ENCODE results near the gene EPHB4.
"Not testable (repeated sequence)": the region's sequence is repeated elsewhere in the genome, so short reads cannot be mapped to it uniquely, and the experiment has no call there.

EPHB4 gene

DNA sequence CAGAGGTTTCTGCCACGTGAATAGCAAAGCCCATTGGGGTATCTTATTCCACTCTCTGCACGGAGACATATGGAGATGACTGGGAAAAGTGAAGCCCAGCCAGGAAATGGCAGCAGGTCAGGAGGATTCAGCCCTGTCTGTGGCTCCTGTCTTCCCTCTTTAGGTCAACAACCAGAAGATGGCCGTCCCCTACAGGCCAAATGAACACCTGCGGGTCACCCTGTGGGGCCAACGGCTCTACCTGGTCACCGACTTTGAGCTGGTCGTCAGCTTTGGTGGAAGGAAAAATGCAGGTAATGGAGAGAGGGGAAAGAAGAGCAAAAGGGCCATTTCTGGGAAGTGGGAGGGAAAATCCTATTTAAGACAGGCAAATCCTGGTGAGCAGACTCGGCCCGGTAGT, 38.3 kb downstream of the EPHB4 start:
- DNase-seq (ENCODE audit: low read depth) = no peak

DNA sequence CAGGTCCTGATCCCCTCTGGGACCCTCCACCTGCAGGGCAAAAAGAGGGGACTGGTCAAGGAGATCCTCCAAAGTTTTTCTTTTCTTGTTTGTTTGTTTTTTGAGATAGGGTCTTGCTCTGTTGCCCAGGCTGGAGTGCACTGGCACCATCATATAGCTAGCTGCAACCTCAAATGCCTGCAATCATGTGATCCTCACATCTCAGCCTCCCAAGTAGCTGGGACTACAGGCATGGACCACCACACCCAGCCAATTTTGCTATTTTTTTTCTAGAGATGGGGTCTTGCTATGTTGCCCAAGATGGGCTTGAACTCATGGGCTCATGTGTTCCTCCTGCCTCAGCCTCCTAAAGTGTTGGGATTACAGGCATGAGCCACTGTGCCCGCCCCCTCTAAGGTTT, 41.0 kb downstream of the EPHB4 start:
- no peak for DNase-seq (ENCODE audit: low read depth)

DNA sequence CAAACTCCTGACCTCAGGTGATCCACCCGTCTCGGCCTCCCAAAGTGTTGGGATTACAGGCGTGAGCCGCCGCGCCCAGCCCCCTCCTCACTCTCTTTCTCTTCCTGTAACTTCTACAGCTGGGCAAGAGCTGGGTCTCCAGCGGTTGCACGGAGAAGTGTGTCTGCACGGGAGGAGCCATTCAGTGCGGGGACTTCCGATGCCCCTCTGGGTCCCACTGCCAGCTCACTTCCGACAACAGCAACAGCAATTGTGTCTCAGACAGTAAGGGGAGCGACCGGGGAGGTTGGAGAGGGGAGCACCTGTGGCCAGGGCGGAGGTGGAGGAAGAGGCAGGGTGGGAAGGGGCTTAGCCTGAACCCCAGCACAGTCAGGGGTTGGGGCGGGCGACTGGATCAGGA, 41.4 kb downstream of the EPHB4 start:
- no peak for DNase-seq (ENCODE audit: low read depth)

DNA sequence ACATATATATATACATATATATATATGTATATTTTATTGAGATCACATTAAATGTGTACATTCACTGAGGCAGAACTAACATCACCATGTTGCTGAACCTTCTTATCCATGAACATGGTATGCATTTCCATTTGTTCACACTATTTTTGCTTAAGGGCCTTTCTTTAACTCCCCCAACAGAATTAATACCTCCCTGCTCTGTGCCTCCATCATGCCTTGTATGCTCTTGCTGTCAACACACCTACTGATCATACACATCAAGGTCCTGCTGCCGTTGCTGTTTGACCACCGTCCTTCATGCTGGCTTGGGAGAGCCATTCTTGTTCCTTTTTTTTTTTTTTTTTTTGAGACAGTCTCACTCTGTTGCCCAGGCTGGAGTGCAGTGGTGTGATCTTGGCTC, 43.5 kb downstream of the EPHB4 start:
- no peak for DNase-seq (ENCODE audit: low read depth)

DNA sequence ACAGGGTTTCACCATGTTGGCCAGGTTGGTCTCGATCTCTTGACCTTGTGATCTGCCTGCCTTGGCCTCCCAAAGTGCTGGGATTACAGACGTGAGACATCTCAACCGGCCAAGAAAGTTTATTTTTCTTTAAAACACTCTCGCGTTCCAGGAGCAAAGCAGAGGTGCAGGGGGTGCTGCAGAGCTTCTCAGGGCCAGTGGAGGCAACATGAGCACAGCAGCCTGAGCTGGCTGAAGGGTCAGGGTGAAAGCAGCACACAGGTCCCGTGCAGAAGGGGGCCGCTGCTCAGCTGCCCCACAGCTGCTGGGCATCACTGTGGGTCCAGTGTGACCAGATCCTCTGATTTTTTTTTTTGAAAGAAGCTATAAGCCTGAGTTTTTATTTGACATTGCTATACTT, 46.1 kb downstream of the EPHB4 start:
- DNase-seq (ENCODE audit: low read depth) = no peak

GRCh38 chr7:100779359-100779758, 48.0 kb downstream of the EPHB4 start:
- DNase-seq (ENCODE audit: low read depth) = no peak

DNA sequence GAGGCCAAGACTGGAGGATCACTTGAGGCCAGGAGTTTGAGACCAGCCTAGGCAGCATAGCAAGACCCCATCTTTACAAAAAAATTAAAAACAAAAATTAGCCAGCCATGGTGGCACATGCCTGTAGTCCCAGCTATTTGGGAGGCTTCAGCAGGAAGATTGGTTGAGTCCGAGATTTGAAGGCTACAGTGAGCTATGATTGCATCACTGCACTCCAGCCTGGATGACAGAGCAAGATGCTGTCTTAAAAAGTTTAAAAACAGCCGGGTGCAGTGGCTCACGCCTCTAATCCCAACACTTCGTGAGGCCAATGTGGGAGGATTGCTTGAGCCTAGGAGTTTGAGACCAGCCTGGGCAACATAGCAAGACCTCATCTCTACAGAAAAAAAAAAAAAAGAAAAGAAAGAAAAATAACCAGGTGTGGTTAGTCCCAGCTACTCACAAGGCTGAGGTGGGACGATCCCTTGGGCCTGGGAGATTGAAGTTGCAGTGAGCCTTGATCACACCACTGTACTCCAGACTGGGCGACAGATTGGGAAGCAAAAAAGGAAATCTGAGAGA, 49.2 kb downstream of the EPHB4 start:
- DNase-seq (ENCODE audit: low read depth) = no peak

GRCh38 chr7:100773491-100773890, 53.8 kb downstream of the EPHB4 start:
- no peak for DNase-seq (ENCODE audit: low read depth)

DNA sequence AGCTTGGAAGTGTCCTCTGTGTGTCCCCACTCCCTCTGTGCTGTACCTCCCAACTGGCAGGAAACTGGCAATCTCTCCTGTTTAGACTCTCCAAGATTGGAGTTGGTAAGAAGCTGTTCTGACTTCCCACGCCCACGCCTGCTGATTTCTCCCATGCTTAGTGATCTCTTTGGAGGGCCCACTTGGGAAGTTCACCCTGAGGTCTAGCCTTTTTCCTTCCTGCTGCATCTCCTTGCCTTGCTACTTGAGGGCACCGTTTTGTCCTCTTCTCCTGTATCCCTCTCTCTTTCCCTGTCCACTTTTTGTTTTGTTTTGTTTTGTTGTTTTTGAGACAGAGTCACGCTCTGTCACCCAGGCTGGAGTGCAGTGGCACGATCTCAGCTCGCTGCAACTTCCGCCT, 58.5 kb downstream of the EPHB4 start:
- DNase-seq (ENCODE audit: low read depth) = no peak

- DNase-seq (ENCODE audit: low read depth) = no peak
These were observed 62.1 kb downstream of the EPHB4 start for GRCh38 chr7:100765250-100765649.

- DNase-seq (ENCODE audit: low read depth) = no peak
These were observed 62.5 kb downstream of the EPHB4 start for GRCh38 chr7:100764841-100765240.

DNA sequence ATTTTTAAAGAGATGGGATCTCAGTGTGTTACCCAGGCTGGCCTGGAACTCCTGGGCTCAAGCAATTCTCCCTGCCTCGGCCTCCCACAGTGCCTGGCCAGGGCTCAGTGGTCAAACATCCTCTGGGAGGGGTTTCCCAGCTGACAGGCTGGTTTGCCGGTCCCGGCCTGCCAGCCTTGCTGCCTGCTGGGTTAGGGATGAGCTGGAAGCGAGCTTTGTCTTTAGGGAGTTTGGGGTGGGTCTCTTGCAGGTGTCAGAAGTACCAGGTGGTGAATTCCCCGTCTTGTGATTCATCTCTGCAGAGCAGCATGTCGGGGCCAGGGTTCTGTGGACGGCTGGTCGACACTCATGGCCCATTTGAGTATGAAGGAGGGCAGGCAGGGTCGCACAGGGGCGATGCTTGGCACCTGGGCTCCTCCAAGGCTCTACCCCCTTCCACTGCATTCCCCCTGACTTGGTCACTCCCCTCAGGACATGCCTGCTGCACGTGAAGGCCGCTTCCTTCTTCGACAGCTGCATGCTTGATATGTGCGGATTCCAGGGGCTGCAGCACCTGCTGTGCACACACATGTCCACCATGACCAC, 63.7 kb downstream of the EPHB4 start:
- no peak for DNase-seq (ENCODE audit: low read depth)

- not testable (repeated sequence) for DNase-seq (ENCODE audit: low read depth)
These were observed 64.5 kb downstream of the EPHB4 start for GRCh38 chr7:100762841-100763240.

DNA sequence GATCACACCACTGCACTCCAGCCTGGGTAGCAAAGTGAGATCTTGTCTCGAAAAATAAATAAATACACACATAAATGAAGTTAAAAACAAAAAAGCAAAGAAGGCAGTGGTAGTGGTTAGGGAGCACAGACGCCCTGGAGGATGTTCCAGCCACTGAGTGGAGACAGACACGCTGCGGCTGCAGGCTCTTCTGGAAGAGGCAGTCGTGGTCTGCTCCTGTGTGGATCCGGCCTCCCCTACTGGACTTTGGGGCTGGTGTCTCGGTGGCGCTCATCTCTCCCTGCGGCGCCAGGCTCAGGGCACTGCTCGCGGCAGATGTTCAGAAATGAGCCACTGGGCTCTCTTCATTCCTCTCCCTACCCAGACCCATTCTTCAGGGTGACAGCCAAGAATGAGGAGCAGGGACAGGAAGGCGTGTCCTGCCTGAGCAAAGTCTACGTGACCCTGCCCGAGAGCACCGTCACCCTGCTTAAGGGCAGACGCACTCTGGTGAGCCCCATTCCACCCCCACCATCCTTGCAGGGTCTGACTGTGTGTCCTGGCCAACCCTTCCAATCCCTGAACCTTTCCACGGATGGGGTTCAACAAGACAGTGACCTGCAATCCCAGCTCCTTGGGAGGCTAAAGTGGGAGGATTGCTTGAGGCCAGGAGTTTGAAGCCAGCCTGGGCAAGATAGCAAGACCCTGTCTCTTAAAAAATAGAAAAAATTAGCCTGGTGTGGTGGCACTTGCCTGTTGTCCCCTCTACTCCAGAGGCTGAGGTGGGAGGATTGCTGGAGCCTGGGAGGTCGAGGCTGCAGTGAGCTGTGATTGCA, 67.8 kb downstream of the EPHB4 start:
- DNase-seq (ENCODE audit: low read depth) = no peak

GRCh38 chr7:100753750-100754149, 73.6 kb downstream of the EPHB4 start:
- peak; percentile 12 for DNase-seq (ENCODE audit: low read depth)

DNA sequence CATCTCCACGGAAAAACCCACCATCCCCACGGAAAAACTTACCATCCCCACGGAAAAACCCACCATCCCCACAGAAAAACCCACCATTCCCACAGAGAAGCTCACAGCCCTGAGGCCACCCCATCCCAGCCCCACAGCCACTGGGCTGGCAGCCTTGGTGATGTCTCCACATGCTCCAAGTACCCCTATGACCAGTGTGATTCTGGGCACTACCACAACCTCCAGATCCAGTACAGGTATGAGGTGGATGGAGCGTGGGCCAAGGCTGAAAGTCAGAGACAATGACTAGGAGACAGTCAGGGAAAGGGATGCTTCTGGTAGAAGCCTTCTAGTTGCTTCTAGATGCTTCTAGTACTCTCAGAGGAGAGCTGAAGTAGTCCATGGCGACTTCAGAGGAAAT, 74.3 kb downstream of the EPHB4 start:
- DNase-seq (ENCODE audit: low read depth) = no peak
